Measurements from ENCODE around the gene POLR2H.
A peak's percentile ranks its signal among the peaks of the same experiment; 100 is the strongest.

The POLR2H gene

DNA sequence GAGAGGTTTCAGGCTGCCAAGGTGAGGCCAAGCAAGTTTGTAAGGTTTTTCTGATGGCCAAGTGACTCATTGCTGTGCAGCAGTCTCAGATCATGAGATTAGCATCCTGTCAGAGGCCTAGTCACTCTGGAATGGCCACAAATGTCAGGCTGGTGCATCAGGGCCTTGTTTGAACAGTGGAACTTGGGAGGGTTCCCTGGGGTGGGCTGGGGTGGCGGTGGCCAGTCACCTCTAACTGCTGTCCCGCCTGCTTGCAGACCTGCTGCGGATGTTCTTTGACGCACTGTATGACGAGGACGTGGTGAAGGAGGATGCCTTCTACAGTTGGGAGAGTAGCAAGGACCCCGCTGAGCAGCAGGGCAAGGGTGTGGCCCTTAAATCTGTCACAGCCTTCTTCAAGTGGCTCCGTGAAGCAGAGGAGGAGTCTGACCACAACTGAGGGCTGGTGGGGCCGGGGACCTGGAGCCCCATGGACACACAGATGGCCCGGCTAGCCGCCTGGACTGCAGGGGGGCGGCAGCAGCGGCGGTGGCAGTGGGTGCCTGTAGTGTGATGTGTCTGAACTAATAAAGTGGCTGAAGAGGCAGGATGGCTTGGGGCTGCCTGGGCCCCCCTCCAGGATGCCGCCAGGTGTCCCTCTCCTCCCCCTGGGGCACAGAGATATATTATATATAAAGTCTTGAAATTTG lies 26.9 kb upstream of the POLR2H start:
- H3K9me3 ChIP-seq (ENCODE audit: control insufficient read depth, low read length), result no peaks in the 10 kb centered on the region
- H3K4me3 ChIP-seq (ENCODE audit: low read depth, low read length), result no peak overlapping the region
- peaks cover 36% of the 10 kb centered on the region for H3K4me1 ChIP-seq
- H2AFZ ChIP-seq, result no peak overlapping the region
- H3K27ac ChIP-seq, result no peak overlapping the region
- no peaks in the 10 kb centered on the region for H3K27me3 ChIP-seq (ENCODE audit: control insufficient read depth, insufficient read depth, low read length)
- H3K79me2 ChIP-seq, result no peaks in the 10 kb centered on the region
- H3K4me2 ChIP-seq (ENCODE audit: low read length), result no peak overlapping the region
- no peak overlapping the region for H3K9ac ChIP-seq
- TF ChIP-seq, protein P1, sequence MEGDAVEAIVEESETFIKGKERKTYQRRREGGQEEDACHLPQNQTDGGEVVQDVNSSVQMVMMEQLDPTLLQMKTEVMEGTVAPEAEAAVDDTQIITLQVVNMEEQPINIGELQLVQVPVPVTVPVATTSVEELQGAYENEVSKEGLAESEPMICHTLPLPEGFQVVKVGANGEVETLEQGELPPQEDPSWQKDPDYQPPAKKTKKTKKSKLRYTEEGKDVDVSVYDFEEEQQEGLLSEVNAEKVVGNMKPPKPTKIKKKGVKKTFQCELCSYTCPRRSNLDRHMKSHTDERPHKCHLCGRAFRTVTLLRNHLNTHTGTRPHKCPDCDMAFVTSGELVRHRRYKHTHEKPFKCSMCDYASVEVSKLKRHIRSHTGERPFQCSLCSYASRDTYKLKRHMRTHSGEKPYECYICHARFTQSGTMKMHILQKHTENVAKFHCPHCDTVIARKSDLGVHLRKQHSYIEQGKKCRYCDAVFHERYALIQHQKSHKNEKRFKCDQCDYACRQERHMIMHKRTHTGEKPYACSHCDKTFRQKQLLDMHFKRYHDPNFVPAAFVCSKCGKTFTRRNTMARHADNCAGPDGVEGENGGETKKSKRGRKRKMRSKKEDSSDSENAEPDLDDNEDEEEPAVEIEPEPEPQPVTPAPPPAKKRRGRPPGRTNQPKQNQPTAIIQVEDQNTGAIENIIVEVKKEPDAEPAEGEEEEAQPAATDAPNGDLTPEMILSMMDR (IDR thresholded peaks at IDR 0.05), result no peak
- no peaks in the 10 kb centered on the region for H3K36me3 ChIP-seq (ENCODE audit: control insufficient read depth, insufficient read depth, low read length)

DNA sequence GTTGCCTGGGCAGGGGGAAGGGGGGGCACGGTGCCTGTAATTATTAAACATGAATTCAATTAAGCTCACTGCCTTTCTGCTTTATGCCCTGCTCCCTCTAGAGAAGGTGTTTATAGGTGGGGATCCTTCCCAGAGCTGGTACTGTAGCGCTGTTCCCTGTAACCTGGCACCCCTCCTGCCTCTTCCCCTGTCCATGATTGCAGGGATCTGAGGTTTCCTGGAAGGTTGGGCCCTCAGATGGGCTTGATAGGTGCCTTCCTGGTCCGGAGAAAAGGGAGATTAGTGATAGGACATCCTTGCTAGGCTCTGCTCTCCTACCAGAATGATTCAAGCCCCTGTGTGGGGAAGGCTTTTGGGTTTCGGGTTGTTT lies 26.2 kb upstream of the POLR2H start:
- Histone ChIP-seq H2AFZ (peak overlapping the region; percentile 65), H3K27ac (peak overlapping the region; percentile 92), H3K4me3 (ENCODE audit: low read depth, low read length) (peak overlapping the region; percentile 67), H3K36me3 (ENCODE audit: control insufficient read depth, insufficient read depth, low read length) (no peaks in the 10 kb centered on the region), H3K9ac (no peak overlapping the region), H3K27me3 (ENCODE audit: control insufficient read depth, insufficient read depth, low read length) (no peaks in the 10 kb centered on the region), H3K9me3 (ENCODE audit: control insufficient read depth, low read length) (no peaks in the 10 kb centered on the region), H3K4me2 (ENCODE audit: low read length) (peak overlapping the region; percentile 92), H3K79me2 (peaks cover 3% of the 10 kb centered on the region), H3K4me1 (peaks cover 37% of the 10 kb centered on the region)
- TF ChIP-seq, protein P1 (IDR thresholded peaks at IDR 0.05), result no peak

DNA sequence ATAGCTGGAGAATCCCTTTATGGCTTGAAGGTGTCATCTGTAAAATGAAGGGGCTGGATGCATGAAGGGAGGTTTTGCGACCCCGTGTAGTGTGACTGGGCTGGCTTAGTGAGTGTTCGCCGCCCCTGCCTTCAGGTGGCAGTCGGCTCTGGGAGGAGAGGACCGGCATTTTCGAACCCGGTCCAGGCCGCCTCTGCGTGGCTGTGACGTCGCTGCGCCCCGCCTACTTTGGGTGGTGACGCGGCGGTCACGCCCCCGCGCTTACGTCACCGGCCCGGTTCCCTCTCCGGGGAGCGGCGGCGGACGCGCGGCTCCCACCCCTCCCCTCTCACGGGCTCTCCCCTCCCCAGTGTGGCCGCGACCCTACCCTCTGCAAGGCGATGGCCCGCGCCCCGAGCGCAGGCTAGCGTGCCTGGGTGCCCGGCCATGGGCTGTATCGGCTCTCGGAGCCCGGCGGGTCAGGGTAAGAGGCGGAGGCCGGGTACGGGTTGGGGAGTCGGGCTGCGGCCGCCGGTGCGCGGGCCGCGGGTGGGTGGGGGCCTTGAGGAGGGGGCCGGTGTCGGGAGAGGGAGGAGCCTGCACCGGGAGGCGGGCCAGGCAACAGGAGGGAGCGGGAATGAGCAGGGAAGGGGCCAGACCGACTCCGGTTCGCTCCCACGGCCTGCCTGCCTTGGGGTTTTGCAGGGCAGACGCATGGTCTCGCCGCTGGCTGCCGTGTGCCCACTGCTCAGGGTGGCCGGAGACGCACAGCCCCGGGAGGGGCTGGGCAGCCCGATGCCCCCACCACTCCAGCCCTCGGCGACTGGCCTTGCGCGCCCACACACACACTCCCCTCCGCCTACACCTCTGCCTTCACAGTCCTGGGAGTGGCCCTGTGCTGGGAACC lies 25.6 kb upstream of the POLR2H start:
- TF ChIP-seq, protein P1 (IDR thresholded peaks at IDR 0.05), result no peak
- Histone ChIP-seq H3K36me3 (ENCODE audit: control insufficient read depth, insufficient read depth, low read length) (no peaks in the 10 kb centered on the region), H3K27ac (peak overlapping the region; percentile 92), H3K4me1 (peaks cover 37% of the 10 kb centered on the region), H3K4me2 (ENCODE audit: low read length) (peak overlapping the region; percentile 92), H3K4me3 (ENCODE audit: low read depth, low read length) (peak overlapping the region; percentile 67), H3K9me3 (ENCODE audit: control insufficient read depth, low read length) (no peaks in the 10 kb centered on the region), H3K27me3 (ENCODE audit: control insufficient read depth, insufficient read depth, low read length) (no peaks in the 10 kb centered on the region), H3K79me2 (peaks cover 10% of the 10 kb centered on the region), H3K9ac (no peak overlapping the region), H2AFZ (peak overlapping the region; percentile 65)

DNA sequence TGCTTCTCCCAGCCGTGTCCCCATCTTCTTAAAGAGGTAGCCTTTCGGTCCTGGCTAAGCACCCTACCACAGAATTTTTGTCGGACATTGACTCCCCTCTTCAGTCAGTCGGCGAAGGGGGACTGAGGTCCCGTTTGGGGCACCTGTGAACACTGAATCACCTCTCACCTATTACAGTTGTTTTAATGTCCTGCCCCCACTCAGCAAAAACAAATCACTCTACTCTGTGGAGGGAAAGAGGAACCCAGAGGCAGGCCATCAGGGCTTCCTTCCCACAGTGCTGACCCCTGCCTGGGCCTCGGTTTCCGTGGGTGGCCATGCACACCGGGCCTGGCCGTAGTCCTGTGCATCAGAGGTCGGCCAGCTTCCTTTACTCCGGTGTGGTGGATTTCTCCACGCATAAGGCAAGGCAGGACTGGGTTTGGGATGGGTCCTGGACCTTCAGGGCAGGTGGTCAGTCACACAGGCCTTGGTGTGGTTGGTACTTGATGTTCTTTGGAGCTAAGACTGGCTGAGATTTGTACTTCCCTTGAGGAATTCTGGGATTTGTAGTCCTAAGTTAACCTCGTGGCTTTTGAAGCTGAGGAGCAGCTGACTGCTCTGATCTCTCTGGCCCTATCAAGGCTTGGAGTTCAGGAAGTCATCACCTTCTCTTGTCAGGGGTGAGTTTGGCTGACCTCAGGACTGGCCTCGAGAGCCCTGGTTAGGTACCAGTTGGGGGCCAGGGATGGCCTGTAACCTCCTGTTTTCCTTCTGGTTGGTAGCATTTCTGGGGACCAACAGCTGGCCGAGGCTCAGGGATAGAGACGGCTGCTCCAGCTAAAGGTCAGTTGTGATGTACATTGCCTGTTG lies 24.7 kb upstream of the POLR2H start:
- no peak overlapping the region for H3K9ac ChIP-seq
- H3K9me3 ChIP-seq (ENCODE audit: control insufficient read depth, low read length), result no peaks in the 10 kb centered on the region
- H3K4me3 ChIP-seq (ENCODE audit: low read depth, low read length), result peak overlapping the region; percentile 67
- H3K27ac ChIP-seq, result peak overlapping the region; percentile 92
- TF ChIP-seq, protein P1 (IDR thresholded peaks at IDR 0.05), result no peak
- H3K79me2 ChIP-seq, result peaks cover 18% of the 10 kb centered on the region
- no peaks in the 10 kb centered on the region for H3K36me3 ChIP-seq (ENCODE audit: control insufficient read depth, insufficient read depth, low read length)
- H2AFZ ChIP-seq, result peak overlapping the region; percentile 65
- H3K27me3 ChIP-seq (ENCODE audit: control insufficient read depth, insufficient read depth, low read length), result no peaks in the 10 kb centered on the region
- peak overlapping the region; percentile 92 for H3K4me2 ChIP-seq (ENCODE audit: low read length)
- H3K4me1 ChIP-seq, result peaks cover 37% of the 10 kb centered on the region

All from parathyroid adenoma (tissue), 2 donors.